D721Med (cell line): ENCODE measurements around the gene ERLIN1.

Experiments used
- DNase-seq: peaks from one replicate; pipeline ENCODE4 v3.0.0; 2011; ENCODE audit warnings: low spot score; ENCODE audit not compliant: insufficient read length
- FAIRE-seq: peaks from 2 replicates; lab custom pipeline; 2011; peaks lifted over from hg19 to GRCh38; lab: Jason Lieb, UNC
- TF ChIP-seq, protein P1 (sequence below): IDR thresholded peaks from 2 replicates; pipeline ENCODE4 v1.5.1; 2012; ENCODE audit warnings: mild to moderate bottlenecking, control low read depth; ENCODE audit not compliant: insufficient read depth; ENCODE audit errors: missing control alignments

The ERLIN1 gene

DNA sequence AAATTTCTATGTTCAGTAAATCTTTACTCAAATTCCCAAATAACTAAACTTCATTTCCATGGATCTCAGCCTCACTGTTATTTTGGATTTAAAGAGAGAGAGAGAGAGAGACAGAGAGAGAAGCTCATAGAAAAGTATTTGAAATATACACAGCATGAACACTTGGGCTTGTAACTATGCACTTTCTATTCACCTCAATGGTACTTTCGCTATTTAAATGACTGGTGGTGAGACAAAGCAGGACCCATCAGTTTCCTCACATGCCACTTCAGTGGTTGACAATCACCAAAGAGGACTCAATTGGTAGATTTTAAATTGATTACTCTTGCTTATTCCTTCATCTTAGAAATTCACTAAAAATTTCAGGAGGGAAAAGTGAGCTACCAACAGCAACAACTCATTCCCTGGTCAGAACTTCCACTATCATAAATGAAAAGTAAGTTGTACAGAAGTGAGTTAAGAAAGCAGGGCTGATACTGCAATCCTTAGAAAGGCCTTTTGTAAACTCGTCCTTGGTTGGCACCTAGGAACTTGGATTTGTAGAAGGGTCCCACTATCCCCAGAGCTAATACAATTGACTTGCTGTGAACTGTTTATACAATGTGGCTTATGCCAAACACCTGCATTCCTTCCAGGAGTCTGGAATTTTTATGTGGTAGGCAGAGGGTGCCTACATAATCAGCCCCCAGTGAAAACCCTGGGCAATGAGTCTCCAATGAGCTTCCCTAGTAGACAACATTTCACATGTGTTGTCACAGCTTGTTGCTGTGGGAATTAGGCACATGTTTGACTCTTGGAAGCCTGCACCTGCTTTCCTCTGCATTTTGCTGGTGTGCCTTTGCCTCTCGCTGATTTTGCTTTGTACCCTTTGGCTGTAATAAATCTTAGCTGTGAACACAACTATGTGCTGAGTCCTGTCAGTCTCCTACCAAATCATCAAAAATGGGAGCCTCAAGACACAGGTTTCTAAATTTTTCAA is 10.8 kb downstream of the ERLIN1 start:
- TF ChIP-seq, protein P1, sequence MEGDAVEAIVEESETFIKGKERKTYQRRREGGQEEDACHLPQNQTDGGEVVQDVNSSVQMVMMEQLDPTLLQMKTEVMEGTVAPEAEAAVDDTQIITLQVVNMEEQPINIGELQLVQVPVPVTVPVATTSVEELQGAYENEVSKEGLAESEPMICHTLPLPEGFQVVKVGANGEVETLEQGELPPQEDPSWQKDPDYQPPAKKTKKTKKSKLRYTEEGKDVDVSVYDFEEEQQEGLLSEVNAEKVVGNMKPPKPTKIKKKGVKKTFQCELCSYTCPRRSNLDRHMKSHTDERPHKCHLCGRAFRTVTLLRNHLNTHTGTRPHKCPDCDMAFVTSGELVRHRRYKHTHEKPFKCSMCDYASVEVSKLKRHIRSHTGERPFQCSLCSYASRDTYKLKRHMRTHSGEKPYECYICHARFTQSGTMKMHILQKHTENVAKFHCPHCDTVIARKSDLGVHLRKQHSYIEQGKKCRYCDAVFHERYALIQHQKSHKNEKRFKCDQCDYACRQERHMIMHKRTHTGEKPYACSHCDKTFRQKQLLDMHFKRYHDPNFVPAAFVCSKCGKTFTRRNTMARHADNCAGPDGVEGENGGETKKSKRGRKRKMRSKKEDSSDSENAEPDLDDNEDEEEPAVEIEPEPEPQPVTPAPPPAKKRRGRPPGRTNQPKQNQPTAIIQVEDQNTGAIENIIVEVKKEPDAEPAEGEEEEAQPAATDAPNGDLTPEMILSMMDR = no peak
- FAIRE-seq (no peak), DNase-seq (no peak)

DNA sequence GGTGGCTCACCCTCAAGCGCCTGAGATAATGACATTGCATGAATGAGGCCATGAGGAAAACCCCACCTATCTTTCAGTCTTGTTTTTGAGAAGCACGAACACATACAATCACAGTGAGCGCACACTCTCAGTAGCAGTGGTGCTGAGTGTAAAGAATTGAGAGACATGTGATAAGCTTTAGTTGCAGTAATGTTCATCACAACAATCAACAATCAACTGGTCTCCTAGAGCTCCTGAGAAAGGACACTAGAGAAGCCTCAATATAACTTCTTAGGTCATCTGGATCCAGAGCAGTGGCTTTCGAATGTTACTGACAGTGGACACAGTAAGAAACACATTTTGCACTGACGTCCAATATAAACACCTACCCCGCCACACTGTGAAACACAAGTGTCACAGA is 12.8 kb downstream of the ERLIN1 start:
- FAIRE-seq (no peak), DNase-seq (no peak)
- TF ChIP-seq, protein P1 = no peak

DNA sequence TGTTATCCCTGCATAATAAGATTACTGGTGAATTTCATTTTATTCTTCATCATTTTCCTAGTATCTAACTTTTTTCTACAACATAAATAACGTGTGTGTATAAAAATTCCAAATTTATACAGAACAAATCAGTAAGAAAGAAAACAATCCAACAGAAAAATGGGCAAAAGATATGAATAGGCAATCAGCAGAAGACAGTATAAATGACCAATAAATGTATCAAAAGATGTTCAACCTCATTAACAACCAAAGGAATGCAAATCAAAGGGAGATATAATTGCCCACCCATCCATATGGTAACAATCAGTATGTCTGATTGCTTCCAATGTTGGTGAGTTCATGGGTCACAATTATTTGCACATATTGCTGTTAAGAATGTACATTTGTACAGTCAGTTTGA is 13.5 kb downstream of the ERLIN1 start:
- TF ChIP-seq, protein P1 = no peak
- FAIRE-seq = peak; percentile 32
- no peak for DNase-seq

DNA sequence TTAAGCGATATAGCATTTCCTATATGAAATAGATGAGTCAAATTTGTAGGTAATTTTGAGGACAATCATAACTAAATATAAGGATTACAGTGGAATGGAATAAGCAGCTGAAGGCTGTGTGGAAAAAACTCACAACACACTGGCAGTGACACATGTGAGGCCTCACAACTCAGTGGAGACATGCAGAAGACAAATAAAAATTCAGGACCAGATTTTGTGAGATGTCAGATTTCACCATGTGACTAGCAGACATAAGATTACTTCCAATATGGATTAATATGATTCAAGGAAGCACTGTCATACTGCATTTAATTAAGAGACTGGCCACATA is 17.6 kb downstream of the ERLIN1 start:
- TF ChIP-seq, protein P1 = no peak
- FAIRE-seq (no peak), DNase-seq (no peak)

DNA sequence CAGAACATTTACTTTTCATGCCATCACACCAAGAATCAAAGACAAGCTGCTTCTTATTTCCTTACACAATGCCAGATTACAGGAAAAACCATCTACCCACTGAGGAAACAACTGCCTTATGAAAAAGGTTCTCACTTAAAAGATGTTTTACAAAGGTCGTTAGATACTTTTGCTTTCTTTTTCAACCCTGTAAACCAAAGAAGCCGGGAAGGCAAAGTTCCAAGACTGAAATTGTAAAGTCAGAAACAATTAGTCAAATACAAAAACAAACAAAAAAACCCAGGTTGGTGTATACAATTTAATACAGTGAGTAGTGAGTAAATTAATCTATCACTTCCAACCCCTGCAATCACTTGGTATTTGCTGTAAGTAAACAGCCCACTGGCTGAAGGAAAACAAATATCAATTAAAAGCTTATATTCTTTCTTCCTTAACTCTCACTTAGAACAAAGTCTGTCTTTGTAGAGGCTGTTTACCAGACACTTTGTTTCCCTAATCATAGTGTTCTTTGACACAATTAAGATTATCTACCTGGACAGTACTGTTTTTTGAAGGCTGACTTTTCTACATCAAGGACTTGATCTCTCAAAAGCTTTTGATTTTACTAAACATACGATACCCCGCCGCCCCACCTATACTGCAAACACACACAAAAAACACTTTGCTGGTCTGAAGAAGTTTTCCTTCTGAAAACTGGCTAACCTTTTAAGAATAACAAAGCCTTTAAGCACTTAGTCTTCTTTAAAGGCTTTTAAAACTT is 18.1 kb downstream of the ERLIN1 start:
- TF ChIP-seq, protein P1 = no peak
- no peak for FAIRE-seq
- no peak for DNase-seq

DNA sequence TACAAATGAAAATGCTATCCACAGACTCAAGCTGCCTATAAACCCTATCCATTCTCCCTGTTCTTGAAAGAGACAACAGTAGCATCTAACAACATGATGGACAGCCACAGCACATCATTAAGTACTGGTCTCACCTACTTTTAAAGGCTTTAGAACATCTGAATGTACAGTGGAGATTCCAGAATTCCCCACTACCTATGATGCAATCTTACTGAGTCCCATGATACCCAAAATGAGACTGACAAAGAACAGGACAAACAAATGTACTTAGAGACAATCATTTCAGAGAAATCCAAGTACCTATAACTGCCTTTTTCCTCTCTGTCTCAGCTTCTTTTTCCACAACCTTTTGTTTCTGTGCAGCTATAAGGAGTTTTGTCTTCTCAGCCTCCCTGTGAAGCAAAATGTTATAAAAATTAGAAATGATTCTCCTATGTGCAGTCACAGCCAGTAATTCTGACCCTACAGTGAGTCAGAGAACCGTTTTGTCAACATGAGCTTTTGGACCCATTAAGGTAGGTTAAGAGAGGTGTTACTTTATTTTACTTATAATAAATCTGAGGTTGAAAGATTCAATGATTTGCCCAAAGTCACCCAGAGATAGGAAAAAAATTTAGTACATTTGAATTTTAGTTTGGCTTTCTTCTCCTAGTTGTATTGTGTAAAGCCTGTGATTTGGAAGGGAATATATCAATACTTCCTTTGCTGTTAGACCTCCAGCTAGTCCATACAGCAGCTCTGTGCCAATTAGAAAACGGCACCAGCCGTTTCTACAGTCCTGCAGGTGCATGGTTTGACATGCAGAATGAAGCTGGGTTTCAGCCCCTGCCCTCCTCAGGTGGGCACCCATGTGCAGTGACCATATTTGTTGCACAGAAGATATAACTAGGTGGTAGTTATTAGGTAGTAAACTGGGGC is 21.9 kb downstream of the ERLIN1 start:
- FAIRE-seq = peak; percentile 77
- TF ChIP-seq, protein P1 = no peak

More for the DNA sequence above, 21.9 kb downstream of the ERLIN1 start:
- DNase-seq = no peak
